ENCODE measurements around the gene ASPDH.

ASPDH gene

DNA sequence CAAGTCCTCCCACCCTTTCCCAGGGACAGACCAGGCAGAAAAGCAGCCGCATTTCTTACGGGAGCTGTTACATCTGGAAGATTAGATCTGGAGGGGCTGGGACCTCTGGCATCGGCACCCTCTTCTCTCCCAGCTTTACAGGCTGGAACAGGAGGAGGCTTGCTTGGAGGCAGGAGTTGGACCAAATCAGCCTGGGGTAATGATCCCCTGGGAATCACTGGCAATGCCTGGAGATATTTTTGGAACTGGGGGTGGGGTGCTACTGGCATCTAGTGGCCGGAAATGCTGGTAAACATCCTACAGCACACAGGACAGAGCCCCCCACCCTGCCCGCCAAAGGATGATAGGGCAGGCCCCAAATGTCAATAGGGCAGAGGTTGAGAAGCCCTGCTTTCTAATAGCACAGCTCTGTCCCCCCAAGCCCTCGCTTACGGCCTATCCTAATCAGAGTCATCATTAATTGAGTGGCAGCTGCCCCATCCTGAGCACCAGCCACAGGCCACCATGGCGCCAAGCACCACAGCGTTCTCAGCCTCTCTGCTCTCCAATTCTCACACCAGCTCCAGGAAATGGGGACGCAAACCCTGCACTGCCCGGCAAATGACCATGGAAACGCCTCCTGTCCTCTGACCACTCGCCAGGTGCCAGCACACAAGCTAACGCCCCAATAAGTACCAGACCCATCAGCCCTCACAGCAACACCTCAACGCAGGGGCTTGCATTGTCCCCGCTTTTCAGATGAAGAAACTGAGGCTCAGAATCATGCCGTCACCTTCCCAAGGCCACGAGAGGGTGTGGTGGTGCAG is 33.9 kb upstream of the ASPDH start:
- TF ChIP-seq, protein P1, sequence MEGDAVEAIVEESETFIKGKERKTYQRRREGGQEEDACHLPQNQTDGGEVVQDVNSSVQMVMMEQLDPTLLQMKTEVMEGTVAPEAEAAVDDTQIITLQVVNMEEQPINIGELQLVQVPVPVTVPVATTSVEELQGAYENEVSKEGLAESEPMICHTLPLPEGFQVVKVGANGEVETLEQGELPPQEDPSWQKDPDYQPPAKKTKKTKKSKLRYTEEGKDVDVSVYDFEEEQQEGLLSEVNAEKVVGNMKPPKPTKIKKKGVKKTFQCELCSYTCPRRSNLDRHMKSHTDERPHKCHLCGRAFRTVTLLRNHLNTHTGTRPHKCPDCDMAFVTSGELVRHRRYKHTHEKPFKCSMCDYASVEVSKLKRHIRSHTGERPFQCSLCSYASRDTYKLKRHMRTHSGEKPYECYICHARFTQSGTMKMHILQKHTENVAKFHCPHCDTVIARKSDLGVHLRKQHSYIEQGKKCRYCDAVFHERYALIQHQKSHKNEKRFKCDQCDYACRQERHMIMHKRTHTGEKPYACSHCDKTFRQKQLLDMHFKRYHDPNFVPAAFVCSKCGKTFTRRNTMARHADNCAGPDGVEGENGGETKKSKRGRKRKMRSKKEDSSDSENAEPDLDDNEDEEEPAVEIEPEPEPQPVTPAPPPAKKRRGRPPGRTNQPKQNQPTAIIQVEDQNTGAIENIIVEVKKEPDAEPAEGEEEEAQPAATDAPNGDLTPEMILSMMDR (IDR thresholded peaks at IDR 0.05; ENCODE audit: low read depth, low read length, missing control alignments), result no peak
- H3K4me3 ChIP-seq (ENCODE audit: low read depth, low read length), result no peak overlapping the region
- DNase-seq (ENCODE audit: low read depth), result no peak

DNA sequence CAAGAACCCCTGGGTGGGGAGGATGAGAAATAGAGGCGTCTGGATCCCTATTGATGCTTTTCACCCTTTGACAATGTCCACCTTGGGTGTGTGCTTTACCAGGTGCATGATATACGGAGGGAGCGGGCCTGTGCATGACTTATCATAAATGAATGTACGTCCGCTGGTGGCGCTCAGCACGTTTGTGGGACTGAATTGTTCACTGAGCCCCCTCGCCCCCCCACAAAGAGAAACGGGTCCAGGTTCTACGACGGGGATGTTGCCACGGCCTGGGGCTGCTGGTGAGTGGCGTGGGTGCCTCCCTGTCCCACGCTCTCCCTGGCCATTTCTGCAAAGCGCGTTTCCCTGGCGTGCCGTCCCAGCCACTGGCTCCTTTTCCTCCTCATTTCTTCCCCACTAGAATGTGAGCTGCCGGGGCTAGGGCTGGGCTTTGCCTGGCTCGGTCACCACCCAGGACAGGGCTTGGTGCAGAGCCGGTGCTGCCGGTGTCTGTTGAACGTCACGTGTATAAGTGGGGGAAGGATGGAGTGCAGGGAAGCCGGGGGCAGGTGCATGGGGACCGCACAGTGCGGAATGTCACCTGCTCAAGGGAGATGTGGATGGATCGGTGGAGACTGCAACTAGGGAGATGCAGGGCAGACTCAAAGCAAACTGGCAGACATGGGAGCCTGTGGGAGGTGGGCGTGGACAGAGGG is 33.0 kb upstream of the ASPDH start:
- TF ChIP-seq, protein P1 (IDR thresholded peaks at IDR 0.05; ENCODE audit: low read depth, low read length, missing control alignments), result no peak
- no peak for DNase-seq (ENCODE audit: low read depth)
- H3K4me3 ChIP-seq (ENCODE audit: low read depth, low read length), result no peak overlapping the region

DNA sequence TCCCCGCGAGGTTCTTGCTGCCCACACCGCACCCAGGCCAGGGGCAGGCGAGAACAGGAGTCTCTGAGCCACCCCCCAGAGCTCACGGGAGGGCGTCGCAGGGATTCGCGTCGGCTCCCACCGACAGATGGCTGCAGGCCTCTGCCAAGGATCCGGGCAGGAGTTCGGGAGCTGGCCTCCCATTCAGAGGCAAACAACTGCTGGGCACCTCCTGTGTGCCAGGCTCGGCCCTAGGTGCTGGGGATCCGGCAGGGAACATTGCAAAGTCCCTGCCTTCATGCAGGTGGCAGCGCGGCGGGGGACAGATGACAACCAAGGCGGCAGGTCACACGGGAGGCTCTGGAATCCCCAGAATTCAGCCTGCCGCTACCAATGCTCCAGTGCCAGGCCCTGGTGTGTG is 29.2 kb upstream of the ASPDH start:
- H3K4me3 ChIP-seq (ENCODE audit: low read depth, low read length), result no peak overlapping the region
- DNase-seq (ENCODE audit: low read depth), result no peak
- TF ChIP-seq, protein P1 (IDR thresholded peaks at IDR 0.05; ENCODE audit: low read depth, low read length, missing control alignments), result no peak

DNA sequence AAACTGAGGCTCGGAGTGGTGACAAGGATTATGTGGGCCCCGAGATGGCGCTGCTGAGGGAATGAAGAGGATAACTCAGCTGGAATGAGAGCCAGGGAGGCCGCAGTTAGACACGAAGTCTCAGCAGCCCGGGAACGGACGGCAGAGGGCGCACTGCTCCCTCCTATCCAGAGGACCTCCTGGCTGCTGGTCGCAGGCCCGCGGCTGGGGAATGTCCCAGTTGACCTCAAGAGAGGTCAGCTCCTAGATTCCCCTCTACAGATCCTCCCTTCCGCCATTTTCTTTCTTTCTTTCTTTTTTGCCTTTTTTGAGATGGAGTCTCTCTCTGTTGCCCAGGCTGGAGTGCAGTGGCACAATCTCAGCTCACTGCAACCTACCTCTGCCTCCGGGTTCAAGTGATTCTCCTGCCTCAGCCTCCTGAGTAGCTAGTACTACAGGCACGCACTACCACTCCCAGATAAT is 24.1 kb upstream of the ASPDH start:
- DNase-seq (ENCODE audit: low read depth), result peak; percentile 27
- TF ChIP-seq, protein P1 (IDR thresholded peaks at IDR 0.05; ENCODE audit: low read depth, low read length, missing control alignments), result peak; percentile 93
- no peak overlapping the region for H3K4me3 ChIP-seq (ENCODE audit: low read depth, low read length)

DNA sequence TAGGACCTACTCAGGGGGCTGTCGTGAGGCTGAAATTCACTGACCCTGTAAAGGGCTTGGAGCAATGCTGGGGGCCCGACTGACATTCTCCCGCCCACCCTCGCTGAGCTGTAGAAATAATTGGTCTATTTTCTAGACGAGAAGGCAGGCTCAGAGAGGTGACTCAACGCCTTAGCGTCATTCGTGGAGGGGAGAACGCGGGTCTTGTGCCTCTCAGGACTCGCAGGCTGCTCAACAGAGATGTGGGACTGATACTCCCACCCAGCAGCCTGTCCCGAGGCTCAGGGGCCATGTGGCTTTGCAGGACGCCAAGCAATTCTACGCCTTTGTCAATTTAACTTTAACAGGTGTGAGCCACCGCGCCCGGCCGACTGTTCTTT is 23.6 kb upstream of the ASPDH start:
- no peak for DNase-seq (ENCODE audit: low read depth)
- H3K4me3 ChIP-seq (ENCODE audit: low read depth, low read length), result no peak overlapping the region
- TF ChIP-seq, protein P1 (IDR thresholded peaks at IDR 0.05; ENCODE audit: low read depth, low read length, missing control alignments), result no peak

DNA sequence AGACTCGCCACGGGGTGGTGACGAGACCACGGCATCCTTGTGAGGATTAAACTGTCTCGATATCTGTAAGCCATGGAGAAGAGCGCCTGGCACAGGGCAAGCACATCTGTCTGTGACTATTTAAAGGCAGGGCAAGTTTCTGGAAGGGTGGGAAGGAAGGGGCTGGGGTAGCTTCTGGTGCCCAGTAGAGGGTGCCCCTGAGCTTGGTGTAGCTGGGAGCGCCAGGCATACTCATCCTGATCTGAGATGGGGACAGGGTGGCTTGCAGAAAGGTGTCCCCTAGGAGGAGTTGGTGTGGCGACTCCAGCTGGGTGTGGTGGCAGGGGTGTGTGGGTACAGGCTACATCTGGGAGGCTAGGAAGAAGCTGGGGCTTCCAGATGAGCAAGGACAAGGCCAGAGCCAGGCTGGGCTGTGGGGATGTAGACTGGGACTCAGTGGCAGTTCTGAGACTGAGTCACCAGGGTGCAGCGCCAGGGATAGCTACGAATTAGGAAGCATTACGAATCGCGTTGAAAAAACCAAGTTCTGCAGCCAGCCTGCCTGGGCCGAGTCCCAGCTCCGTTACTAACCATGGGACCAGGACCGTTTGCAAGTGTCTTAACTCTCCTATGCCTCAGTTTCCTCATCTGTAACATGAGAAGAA is 23.1 kb upstream of the ASPDH start:
- TF ChIP-seq, protein P1 (IDR thresholded peaks at IDR 0.05; ENCODE audit: low read depth, low read length, missing control alignments), result peak; percentile 10
- no peak for DNase-seq (ENCODE audit: low read depth)

More for the DNA sequence above, 23.1 kb upstream of the ASPDH start:
- no peak overlapping the region for H3K4me3 ChIP-seq (ENCODE audit: low read depth, low read length)
